ENCODE measurements around the gene TLR5.
"Not testable (repeated sequence)": the region's sequence is repeated elsewhere in the genome, so short reads cannot be mapped to it uniquely, and the experiment has no call there.

Gene TLR5, protein sequence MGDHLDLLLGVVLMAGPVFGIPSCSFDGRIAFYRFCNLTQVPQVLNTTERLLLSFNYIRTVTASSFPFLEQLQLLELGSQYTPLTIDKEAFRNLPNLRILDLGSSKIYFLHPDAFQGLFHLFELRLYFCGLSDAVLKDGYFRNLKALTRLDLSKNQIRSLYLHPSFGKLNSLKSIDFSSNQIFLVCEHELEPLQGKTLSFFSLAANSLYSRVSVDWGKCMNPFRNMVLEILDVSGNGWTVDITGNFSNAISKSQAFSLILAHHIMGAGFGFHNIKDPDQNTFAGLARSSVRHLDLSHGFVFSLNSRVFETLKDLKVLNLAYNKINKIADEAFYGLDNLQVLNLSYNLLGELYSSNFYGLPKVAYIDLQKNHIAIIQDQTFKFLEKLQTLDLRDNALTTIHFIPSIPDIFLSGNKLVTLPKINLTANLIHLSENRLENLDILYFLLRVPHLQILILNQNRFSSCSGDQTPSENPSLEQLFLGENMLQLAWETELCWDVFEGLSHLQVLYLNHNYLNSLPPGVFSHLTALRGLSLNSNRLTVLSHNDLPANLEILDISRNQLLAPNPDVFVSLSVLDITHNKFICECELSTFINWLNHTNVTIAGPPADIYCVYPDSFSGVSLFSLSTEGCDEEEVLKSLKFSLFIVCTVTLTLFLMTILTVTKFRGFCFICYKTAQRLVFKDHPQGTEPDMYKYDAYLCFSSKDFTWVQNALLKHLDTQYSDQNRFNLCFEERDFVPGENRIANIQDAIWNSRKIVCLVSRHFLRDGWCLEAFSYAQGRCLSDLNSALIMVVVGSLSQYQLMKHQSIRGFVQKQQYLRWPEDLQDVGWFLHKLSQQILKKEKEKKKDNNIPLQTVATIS

DNA sequence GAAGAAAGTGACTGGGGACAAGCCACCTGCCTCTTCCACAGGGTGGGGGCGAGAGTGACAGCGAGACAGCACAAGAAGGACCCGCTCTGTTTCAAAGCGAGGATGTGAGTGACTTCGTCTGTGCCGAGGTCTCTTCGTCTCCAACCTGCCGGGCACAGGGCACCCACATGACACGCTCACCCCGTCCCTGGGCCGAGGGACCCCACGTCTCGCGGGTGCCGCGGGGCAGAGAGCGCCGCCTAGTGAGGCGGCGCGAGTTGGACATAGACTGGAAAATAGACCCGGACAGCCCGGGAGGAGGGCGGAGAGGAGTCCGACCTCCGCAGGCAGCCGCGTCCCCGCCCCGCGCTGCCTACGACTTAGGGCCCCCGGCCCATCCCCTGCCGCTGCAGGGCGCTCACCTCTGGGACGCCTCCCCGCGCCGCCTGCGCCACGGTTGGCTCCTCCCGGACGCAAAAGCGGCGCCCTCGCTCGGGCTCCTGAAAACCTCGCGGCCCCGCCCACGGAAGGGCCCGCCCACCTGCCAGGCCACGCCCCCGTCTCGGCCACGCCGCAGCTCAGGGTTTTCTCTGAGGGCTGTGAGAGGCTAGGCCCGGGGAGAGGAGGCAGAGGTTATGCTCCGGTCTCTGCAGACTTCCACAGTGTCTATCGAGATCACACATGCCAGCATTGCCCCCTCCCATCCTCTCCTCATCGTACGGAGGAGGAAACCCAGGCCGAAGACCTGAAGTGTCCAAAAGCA, at the start of gene TLR5:
TLR5 (minus strand) TSS at position 454 of the 742 bp plus-strand sequence. CDS start 30,217 bp downstream, outside the sequence.
- peak; percentile 75 to 89 (median 79) for DNase-seq (ENCODE audit: low read depth in 3 of 3, low spot score in 1 of 3)

DNA sequence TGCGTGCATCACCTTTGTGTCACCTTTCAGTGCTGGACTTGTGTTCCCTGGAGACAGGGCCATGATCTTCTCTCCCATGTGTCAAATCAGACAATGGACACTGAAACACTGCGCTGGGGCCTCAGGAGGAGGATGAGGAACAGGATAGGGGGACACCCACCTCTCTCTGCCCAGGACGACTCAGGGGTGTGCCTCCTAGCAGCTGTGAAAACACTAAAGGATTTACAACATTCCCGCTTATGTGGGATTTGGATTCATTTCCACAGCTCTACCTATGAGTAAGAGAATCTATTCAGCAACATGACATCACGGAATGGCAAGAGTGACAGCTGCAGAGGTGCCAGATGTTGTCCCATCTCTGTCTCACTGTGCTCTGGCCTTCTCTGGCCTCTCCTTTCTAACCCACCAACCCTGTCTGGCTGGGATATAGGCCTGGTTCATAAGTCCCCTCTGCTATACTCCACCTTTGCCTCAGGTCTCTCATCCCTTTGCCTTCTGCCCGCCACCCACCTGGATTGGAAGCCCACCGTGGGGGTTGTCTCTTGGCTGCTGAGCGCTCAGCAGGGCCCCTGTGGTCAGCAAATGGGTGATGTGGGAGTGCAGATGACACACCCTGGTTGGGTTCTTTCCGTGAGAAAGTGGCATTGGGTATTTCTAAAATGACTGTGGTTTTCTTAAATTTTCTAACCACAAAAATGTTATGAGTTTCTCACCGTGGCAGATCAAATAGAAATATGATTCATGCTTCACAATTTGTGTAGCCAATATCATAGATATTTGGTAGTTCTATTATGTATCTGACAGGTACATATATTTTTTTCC, 47.1 kb upstream of the TLR5 start:
- peak in 1 of 3 donors; percentile 20 for DNase-seq (ENCODE audit: low read depth in 3 of 3, low spot score in 1 of 3)

DNA sequence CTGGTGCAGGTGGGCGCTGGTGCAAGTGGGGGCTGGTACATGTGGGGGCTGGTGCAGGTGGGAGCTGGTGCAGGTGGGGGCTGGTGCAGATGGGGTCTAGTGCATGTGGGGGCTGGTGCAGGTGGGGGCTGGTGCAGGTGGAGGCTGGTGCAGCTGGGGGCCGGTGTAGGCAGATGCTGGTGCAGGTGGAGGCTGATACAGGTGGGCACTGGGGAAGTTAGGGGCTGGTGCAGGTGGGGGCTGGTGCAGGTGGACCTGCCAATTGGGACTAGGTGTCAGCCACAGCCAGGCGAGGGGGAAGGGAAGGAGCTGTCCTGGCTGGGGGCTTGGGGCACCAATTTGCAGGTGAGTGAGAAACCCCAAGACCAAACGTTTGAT, 46.5 kb upstream of the TLR5 start:
- no peak for DNase-seq (ENCODE audit: low read depth in 3 of 3, low spot score in 1 of 3)

DNA sequence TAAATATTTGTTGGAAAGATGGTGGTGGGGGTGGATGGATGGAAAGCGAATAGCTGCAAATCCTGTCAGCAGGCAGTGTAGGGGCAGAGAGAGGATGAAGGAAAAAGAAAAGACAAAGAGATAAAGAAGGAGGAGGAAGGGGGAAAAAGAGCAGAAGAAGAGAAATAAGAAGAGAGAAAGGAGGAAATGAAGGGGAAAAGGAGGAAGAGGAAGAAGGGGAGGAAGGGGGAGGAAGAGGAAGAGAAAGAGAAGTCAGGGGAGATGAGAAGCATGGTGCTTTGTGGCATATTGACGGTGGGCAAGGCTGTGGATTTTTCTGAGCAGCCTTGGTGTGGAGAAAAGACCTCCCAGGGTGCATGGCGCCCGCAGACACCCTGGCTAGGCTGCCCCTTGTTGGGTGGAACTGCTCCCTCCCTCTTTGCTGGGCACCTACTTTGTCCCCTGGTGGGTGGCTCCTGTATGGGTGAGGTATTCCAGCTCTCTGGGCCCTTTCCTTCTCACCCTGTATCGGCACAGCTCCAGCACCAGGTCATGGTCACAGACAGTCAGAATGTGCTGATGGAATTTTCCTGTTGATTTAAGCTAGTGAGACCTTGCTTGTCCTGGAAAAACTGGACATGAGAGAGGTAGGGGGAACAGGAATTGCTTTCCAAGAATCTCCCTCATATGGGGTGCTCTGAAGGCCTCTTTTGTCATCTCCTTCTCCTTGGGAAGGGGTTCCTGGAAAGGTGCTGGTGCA, 45.7 kb upstream of the TLR5 start:
- DNase-seq (ENCODE audit: low read depth in 3 of 3, low spot score in 1 of 3): no peak

DNA sequence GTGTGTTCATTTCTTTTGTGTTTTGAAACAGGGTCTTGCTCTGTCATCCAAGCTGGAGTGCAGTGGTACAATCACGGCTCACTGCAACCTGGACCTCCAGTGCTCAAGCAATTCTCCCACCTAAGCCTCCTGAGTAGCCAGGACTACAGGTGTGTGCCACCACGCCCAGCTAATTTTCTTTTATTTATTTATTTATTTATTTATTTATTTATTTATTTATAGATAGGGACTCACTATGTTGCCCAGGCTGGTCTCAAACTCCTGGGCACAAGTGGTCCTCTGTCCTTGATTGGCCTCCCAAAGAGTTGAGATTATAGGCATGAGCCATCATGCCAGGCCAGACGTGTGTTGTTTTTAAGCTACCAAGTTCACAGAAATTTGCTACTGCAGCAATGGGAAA, 43.8 kb upstream of the TLR5 start:
- DNase-seq (ENCODE audit: low read depth in 3 of 3, low spot score in 1 of 3): no peak

DNA sequence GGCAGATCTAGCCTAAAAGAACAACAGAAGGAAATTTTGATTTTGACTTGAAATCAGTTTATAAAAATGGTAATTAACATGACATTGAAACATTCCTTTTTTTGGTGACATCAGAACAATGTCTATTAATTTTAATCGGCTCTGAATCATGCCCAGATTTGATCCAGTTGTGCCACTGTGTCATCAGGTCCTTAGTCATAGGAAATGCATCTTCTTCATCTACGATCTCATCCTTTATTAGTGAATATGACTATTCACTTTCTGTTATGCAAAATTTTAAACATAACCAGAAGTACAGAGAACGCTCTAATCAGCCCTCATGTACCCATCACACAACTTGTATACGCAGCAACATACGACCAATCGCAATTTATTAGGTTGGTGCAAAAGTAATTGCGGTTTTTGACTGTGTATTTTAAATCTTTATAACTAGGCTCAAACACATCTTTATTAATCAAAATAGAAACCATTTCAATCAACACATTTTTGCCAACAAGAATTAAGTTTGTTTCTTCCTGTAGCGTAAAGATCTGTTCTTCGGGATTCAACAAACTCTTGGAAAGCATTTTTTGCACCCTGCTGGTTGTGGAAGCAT, 40.3 kb upstream of the TLR5 start:
- DNase-seq (ENCODE audit: low read depth in 3 of 3, low spot score in 1 of 3): no peak

DNA sequence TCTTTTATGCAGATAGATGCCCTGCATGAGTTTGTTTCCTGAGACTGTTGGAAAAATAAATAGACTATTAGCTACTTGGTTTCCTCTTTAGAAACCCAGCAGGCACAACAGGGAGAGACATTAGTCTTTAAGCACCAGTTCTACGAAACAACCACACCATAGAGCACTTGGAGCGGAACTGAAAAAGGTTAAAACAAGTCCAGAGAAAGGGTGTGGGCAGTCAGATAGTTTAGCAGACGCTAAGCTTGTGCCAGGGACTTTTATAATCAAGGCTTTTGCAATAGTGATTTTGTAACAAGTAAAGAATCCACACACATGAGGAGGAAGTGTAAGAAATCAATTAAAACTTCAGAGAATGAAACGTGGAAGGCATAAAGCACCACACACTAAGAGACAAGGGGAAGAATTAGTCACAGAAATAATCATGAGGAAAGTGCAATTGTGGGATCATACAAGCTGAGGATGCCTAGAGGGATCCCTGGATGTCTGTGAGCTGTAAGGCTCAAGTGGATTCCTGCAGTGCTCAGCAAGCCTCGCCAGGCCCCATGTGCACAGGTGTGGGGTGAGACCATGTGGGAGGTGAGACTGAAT, 37.8 kb upstream of the TLR5 start:
- no peak for DNase-seq (ENCODE audit: low read depth in 3 of 3, low spot score in 1 of 3)

DNA sequence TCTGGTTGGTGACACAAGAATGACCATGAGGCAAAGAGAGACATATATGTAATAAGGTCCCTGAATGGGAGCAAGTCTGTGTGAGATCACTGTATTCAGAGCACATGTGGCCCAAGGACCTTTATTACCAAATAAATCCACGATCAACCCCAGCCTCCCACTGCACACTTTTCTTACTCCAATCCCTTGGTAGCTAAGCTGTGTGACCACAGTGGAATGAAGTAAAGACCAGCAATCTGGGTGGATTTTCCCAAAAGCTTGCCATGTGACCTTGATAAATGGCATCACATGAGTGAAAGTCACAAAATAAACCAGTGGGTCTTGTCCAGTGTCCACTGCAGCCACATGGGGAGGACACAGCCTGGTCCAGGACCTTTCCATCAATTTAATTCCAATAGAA, 36.7 kb upstream of the TLR5 start:
- DNase-seq (ENCODE audit: low read depth in 3 of 3, low spot score in 1 of 3): no peak

DNA sequence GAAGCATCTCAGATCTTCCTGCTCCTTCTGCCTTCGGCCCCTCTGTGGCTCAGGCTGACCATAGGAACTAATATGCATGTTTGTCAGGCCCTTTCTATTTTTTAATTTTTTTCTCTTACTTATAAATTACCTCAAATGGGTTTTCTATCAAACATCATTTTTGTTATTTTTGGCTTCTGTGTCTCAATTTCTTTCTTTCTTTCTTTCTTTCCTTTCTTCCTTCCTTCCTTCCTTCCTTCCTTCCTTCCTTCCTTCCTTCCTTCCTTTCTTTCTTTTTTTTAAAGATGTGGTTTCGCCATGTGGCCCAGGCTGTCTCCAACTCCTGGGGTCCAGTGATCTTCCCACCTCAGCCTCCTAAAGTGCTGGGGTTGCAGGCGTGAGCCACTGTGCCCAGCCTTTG, 36.2 kb upstream of the TLR5 start:
- no peak for DNase-seq (ENCODE audit: low read depth in 3 of 3, low spot score in 1 of 3)

DNA sequence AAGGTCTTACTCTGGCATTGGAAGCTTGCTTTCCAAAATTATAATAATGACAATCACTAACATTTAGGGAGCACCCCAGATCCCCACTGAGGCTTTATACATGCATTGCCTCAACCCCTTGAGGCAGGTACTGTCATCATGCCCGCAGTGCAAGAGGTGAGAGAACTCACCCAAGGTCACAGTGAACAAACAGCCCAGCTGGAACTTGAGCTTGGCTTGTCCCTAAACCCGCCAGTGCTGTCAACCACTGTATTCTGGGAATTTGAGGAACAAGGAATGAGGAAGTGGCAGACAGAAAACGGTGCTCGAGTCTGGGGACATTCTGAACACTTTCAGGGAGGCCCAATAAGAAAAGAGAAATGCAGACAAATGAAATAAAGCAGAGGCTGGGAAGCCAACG, 34.6 kb upstream of the TLR5 start:
- DNase-seq (ENCODE audit: low read depth in 3 of 3, low spot score in 1 of 3): no peak

DNA sequence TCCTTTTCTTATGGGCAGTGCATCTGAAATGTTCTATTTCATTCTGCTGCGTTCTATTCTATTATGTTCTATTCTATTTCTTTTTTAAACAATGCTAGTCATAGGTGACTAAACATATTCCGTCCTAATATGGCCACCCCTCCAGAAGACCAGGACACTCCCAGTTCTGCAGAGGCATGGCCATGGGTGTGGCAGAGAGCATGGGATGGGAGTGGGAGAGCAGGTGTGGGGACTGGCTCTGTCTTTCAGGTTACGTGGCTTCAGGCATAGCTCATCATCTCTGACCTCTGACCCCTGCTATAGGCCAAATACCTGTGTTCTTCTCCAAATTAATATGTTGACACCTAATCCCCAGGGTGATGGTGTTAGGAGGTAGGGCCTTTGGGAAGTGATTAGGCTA, 33.4 kb upstream of the TLR5 start:
- DNase-seq (ENCODE audit: low read depth in 3 of 3, low spot score in 1 of 3): no peak

DNA sequence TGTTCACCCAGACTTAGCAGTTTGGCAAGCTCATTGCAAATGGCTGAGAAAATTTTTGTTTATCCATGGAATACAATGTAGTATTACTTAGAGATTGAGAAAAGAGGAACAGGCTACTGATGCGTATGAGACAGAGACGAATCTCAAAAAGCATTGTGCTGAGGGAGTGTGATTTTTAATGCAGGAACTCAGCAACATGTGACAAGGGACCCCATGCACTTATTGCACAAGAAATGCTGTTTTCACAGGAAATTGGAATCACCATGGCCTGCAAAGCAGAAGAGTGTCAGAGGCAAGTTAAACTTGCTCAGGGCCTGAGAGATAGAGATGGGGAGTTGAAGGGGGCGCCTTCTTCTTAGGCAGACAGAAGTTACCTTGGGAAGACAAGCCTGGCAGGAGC, 32.6 kb upstream of the TLR5 start:
- no peak for DNase-seq (ENCODE audit: low read depth in 3 of 3, low spot score in 1 of 3)

DNA sequence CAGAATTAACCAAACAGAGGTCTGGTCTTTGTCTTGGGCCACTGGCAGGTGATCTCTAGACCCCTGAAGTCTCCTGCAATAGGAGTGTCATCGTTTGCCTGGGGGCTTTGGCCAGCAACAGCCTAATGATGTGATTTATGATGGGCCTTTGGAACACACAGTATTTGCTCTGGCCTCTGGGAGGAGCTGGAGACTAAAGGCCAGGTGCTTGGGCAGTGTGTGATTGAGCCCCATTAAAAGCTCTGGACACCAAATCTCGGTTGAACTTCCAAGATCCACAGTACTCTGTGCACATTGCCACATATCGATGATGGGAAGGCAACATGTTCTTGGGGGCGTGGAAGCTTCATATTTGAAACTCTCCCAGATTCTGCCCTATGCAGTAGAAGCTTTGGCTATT, 32.0 kb upstream of the TLR5 start:
- no peak for DNase-seq (ENCODE audit: low read depth in 3 of 3, low spot score in 1 of 3)

DNA sequence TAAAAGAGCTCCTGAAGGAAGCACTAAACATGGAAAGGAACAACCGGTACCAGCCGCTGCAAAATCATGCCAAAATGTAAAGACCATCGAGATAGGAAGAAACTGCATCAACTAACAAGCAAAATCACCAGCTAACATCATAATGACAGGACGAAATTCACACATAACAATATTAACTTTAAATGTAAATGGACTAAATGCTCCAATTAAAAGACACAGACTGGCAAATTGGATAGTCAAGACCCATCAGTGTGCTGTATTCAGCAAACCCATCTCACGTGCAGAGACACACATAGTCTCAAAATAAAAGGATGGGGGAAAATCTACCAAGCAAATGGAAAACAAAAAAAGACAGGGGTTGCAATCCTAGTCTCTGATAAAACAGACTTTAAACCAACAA, 26.4 kb upstream of the TLR5 start:
- DNase-seq (ENCODE audit: low read depth in 3 of 3, low spot score in 1 of 3): not testable (repeated sequence)

DNA sequence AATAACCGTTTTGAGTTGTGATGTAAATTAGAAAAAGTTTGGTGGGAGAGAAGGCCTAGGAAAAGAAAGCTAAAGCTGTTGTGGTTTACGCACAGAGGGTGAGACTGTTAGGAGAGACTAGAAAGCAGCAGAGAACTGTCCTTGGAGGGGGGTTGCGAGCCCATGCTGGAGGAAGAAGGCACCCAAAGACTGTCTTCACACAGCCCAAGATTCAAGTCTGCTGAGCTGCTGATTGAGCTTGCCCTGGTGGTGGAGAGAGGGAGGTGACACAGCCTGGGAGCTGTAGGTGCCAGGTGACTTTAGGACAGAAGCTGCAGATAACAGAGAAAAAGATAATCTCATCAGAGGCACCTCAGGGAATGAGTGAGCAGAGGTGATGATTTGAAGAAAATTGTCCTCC, 18.3 kb upstream of the TLR5 start:
- DNase-seq (ENCODE audit: low read depth in 3 of 3, low spot score in 1 of 3): no peak

DNA sequence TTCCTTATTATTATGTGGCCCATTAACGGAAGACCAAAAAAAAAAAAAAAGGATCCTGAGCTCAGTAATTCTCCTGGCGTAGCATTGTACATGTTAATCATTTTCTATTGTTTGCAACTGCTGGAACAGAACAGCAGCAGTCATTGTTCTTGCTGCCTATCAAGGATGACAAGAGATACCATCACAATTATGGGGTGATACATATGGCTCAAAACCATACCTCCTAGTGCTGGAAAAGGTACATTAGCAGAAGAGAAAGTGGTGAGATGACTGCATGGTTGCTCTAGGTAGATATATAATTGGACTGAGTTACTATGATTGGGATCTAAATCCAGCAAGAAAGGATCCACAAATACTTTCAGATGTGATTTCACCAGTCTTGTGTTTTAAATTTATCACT, 13.3 kb upstream of the TLR5 start:
- no peak for DNase-seq (ENCODE audit: low read depth in 3 of 3, low spot score in 1 of 3)

DNA sequence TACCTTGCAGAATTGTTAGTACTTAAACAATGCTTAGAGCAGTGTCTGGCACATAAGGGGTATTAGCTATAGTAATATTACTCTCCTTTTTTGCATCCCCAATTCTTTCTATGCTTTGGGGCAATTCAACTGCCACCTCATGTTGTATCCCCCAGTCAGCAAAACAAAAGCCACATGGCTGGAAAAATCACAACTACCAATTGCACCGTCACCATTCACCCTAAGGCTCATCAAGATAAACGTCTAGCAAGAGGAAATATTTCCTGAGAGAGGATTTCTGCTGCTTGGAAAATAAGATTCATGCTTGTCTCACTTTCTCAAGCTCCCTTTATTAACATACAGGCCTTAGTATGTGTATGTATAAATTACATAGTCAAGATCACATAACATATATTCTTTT, 12.1 kb upstream of the TLR5 start:
- no peak for DNase-seq (ENCODE audit: low read depth in 3 of 3, low spot score in 1 of 3)

DNA sequence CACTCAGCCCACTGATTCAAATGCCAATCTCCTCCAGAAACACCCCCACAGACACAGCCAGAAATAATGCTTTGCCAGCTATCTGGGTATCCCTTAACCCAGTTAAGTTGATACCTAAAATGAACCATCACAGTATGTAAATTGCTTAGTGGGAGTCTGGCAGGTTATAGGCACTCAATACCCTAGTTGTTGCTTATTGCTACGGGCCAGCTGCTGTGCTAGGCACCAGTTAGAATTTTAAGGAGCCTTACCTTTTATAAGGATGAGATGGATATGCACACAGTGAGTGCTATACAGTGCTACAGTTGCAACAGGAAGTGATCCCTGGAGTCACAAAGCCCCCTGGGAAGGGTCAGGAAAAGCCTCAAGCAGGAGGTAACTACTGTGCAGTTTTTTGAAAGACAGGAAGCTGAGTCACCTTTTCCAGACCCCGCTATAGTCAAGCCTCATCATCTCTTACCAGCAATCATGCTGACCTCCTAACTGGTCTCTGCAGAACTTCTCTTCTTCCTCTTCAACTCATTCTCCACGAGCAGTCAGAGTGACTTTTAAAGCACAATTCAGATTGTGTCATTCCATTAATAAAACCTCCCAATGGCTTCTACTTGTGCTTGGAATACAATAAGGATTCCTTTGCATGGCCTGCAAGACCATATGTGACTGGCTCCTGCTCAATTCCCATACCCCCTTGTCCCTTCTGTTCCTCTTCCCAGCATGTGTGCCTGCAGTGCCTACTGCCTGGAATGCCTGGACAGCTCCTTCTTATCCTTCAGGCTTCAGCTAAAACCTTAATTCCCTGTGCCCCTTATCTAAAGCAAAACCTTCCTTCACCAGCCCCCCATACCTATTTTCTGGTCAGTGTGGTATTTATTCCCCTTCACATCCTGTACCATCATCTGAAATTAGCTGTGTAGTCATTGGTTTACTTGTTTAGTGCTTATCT, 10.4 kb upstream of the TLR5 start:
- no peak for DNase-seq (ENCODE audit: low read depth in 3 of 3, low spot score in 1 of 3)

All from stimulated activated CD4-positive, alpha-beta T cell treated with anti-CD3 and anti-CD28 coated beads, TNF-alpha, amount 100 ng/mL, for 1 hour (primary cell).